ENCODE measurements around the gene FOXF2.
"Not testable (repeated sequence)": the region's sequence is repeated elsewhere in the genome, so short reads cannot be mapped to it uniquely, and the experiment has no call there.

FOXF2 gene

GRCh38 chr6:1363298-1363697, 26.1 kb upstream of the FOXF2 start:
- no peaks in the 10 kb centered on the region for H3K4me1 ChIP-seq (ENCODE audit: control insufficient read depth, insufficient read depth, low read length, unreplicated experiment)
- H3K27ac ChIP-seq (ENCODE audit: low read depth, low read length): no peak overlapping the region
- no peaks in the 10 kb centered on the region for H3K79me2 ChIP-seq (ENCODE audit: control insufficient read depth, insufficient read depth, low read length, unreplicated experiment)
- H3K27me3 ChIP-seq (ENCODE audit: insufficient read depth, low read length): peaks cover 20% of the 10 kb centered on the region; the same call in 1 of the 2 replicates
- no peak overlapping the region for H3K4me3 ChIP-seq (ENCODE audit: low read depth, low read length)
- no peaks in the 10 kb centered on the region for H3K36me3 ChIP-seq (ENCODE audit: insufficient read depth, low read length)
- no peak overlapping the region for H2AFZ ChIP-seq (ENCODE audit: low read length, unreplicated experiment)

GRCh38 chr6:1363729-1364572, 25.4 kb upstream of the FOXF2 start:
- no peak overlapping the region for H3K4me3 ChIP-seq (ENCODE audit: low read depth, low read length)
- H3K27me3 ChIP-seq (ENCODE audit: insufficient read depth, low read length): peaks cover 26% of the 10 kb centered on the region; the same call in 1 of the 2 replicates
- H3K36me3 ChIP-seq (ENCODE audit: insufficient read depth, low read length): no peaks in the 10 kb centered on the region
- H3K4me1 ChIP-seq (ENCODE audit: control insufficient read depth, insufficient read depth, low read length, unreplicated experiment): no peaks in the 10 kb centered on the region
- H3K27ac ChIP-seq (ENCODE audit: low read depth, low read length): no peak overlapping the region
- no peak overlapping the region for H2AFZ ChIP-seq (ENCODE audit: low read length, unreplicated experiment)
- H3K79me2 ChIP-seq (ENCODE audit: control insufficient read depth, insufficient read depth, low read length, unreplicated experiment): no peaks in the 10 kb centered on the region

GRCh38 chr6:1364791-1365190, 24.6 kb upstream of the FOXF2 start:
- Histone ChIP-seq H3K27ac (ENCODE audit: low read depth, low read length) (no peak overlapping the region), H3K79me2 (ENCODE audit: control insufficient read depth, insufficient read depth, low read length, unreplicated experiment) (no peaks in the 10 kb centered on the region), H2AFZ (ENCODE audit: low read length, unreplicated experiment) (no peak overlapping the region), H3K27me3 (ENCODE audit: insufficient read depth, low read length) (peaks cover 35% of the 10 kb centered on the region; the same call in 1 of the 2 replicates), H3K4me1 (ENCODE audit: control insufficient read depth, insufficient read depth, low read length, unreplicated experiment) (no peaks in the 10 kb centered on the region), H3K36me3 (ENCODE audit: insufficient read depth, low read length) (no peaks in the 10 kb centered on the region), H3K4me3 (ENCODE audit: low read depth, low read length) (no peak overlapping the region)

GRCh38 chr6:1365686-1366085, 23.7 kb upstream of the FOXF2 start:
- Histone ChIP-seq H3K79me2 (ENCODE audit: control insufficient read depth, insufficient read depth, low read length, unreplicated experiment) (no peaks in the 10 kb centered on the region), H3K27me3 (ENCODE audit: insufficient read depth, low read length) (peaks cover 42% of the 10 kb centered on the region; the same call in 1 of the 2 replicates), H2AFZ (ENCODE audit: low read length, unreplicated experiment) (no peak overlapping the region), H3K36me3 (ENCODE audit: insufficient read depth, low read length) (no peaks in the 10 kb centered on the region), H3K4me3 (ENCODE audit: low read depth, low read length) (no peak overlapping the region), H3K4me1 (ENCODE audit: control insufficient read depth, insufficient read depth, low read length, unreplicated experiment) (no peaks in the 10 kb centered on the region), H3K27ac (ENCODE audit: low read depth, low read length) (no peak overlapping the region)

GRCh38 chr6:1367771-1368170, 21.6 kb upstream of the FOXF2 start:
- H3K27me3 ChIP-seq (ENCODE audit: insufficient read depth, low read length): peaks cover 51% of the 10 kb centered on the region
- H3K79me2 ChIP-seq (ENCODE audit: control insufficient read depth, insufficient read depth, low read length, unreplicated experiment): no peaks in the 10 kb centered on the region
- H3K36me3 ChIP-seq (ENCODE audit: insufficient read depth, low read length): no peaks in the 10 kb centered on the region
- H3K4me3 ChIP-seq (ENCODE audit: low read depth, low read length): no peak overlapping the region
- H3K27ac ChIP-seq (ENCODE audit: low read depth, low read length): no peak overlapping the region
- H2AFZ ChIP-seq (ENCODE audit: low read length, unreplicated experiment): no peak overlapping the region
- no peaks in the 10 kb centered on the region for H3K4me1 ChIP-seq (ENCODE audit: control insufficient read depth, insufficient read depth, low read length, unreplicated experiment)

GRCh38 chr6:1368940-1369339, 20.4 kb upstream of the FOXF2 start:
- Histone ChIP-seq H3K27me3 (ENCODE audit: insufficient read depth, low read length) (peaks cover 61% of the 10 kb centered on the region), H3K36me3 (ENCODE audit: insufficient read depth, low read length) (no peaks in the 10 kb centered on the region), H3K79me2 (ENCODE audit: control insufficient read depth, insufficient read depth, low read length, unreplicated experiment) (no peaks in the 10 kb centered on the region), H3K4me1 (ENCODE audit: control insufficient read depth, insufficient read depth, low read length, unreplicated experiment) (no peaks in the 10 kb centered on the region), H3K27ac (ENCODE audit: low read depth, low read length) (no peak overlapping the region), H2AFZ (ENCODE audit: low read length, unreplicated experiment) (no peak overlapping the region), H3K4me3 (ENCODE audit: low read depth, low read length) (no peak overlapping the region)

GRCh38 chr6:1369695-1370094, 19.7 kb upstream of the FOXF2 start:
- not testable (repeated sequence) for H2AFZ ChIP-seq (ENCODE audit: low read length, unreplicated experiment); H3K36me3 ChIP-seq (ENCODE audit: insufficient read depth, low read length); H3K79me2 ChIP-seq (ENCODE audit: control insufficient read depth, insufficient read depth, low read length, unreplicated experiment); H3K27ac ChIP-seq (ENCODE audit: low read depth, low read length); H3K4me1 ChIP-seq (ENCODE audit: control insufficient read depth, insufficient read depth, low read length, unreplicated experiment); H3K4me3 ChIP-seq (ENCODE audit: low read depth, low read length)
- H3K27me3 ChIP-seq (ENCODE audit: insufficient read depth, low read length): peaks cover 68% of the 10 kb centered on the region

GRCh38 chr6:1371933-1372332, 17.4 kb upstream of the FOXF2 start:
- no peak overlapping the region for H3K4me3 ChIP-seq (ENCODE audit: low read depth, low read length)
- peaks cover 89% of the 10 kb centered on the region for H3K27me3 ChIP-seq (ENCODE audit: insufficient read depth, low read length)
- H3K79me2 ChIP-seq (ENCODE audit: control insufficient read depth, insufficient read depth, low read length, unreplicated experiment): no peaks in the 10 kb centered on the region
- H3K27ac ChIP-seq (ENCODE audit: low read depth, low read length): no peak overlapping the region
- no peaks in the 10 kb centered on the region for H3K4me1 ChIP-seq (ENCODE audit: control insufficient read depth, insufficient read depth, low read length, unreplicated experiment)
- no peak overlapping the region for H2AFZ ChIP-seq (ENCODE audit: low read length, unreplicated experiment)
- H3K36me3 ChIP-seq (ENCODE audit: insufficient read depth, low read length): no peaks in the 10 kb centered on the region

GRCh38 chr6:1372690-1373089, 16.7 kb upstream of the FOXF2 start:
- Histone ChIP-seq H3K36me3 (ENCODE audit: insufficient read depth, low read length) (no peaks in the 10 kb centered on the region), H2AFZ (ENCODE audit: low read length, unreplicated experiment) (no peak overlapping the region), H3K4me3 (ENCODE audit: low read depth, low read length) (no peak overlapping the region), H3K4me1 (ENCODE audit: control insufficient read depth, insufficient read depth, low read length, unreplicated experiment) (no peaks in the 10 kb centered on the region), H3K79me2 (ENCODE audit: control insufficient read depth, insufficient read depth, low read length, unreplicated experiment) (no peaks in the 10 kb centered on the region), H3K27ac (ENCODE audit: low read depth, low read length) (no peak overlapping the region), H3K27me3 (ENCODE audit: insufficient read depth, low read length) (peaks cover 95% of the 10 kb centered on the region)

GRCh38 chr6:1376653-1377052, 12.7 kb upstream of the FOXF2 start:
- Histone ChIP-seq H3K4me3 (ENCODE audit: low read depth, low read length) (no peak overlapping the region), H3K27me3 (ENCODE audit: insufficient read depth, low read length) (peaks cover 95% of the 10 kb centered on the region), H3K4me1 (ENCODE audit: control insufficient read depth, insufficient read depth, low read length, unreplicated experiment) (no peaks in the 10 kb centered on the region), H3K79me2 (ENCODE audit: control insufficient read depth, insufficient read depth, low read length, unreplicated experiment) (no peaks in the 10 kb centered on the region), H3K27ac (ENCODE audit: low read depth, low read length) (no peak overlapping the region), H3K36me3 (ENCODE audit: insufficient read depth, low read length) (no peaks in the 10 kb centered on the region), H2AFZ (ENCODE audit: low read length, unreplicated experiment) (no peak overlapping the region)

GRCh38 chr6:1377526-1377925, 11.8 kb upstream of the FOXF2 start:
- Histone ChIP-seq H3K36me3 (ENCODE audit: insufficient read depth, low read length) (no peaks in the 10 kb centered on the region), H3K79me2 (ENCODE audit: control insufficient read depth, insufficient read depth, low read length, unreplicated experiment) (no peaks in the 10 kb centered on the region), H3K27me3 (ENCODE audit: insufficient read depth, low read length) (peaks cover 93% of the 10 kb centered on the region), H2AFZ (ENCODE audit: low read length, unreplicated experiment) (no peak overlapping the region), H3K4me3 (ENCODE audit: low read depth, low read length) (no peak overlapping the region), H3K27ac (ENCODE audit: low read depth, low read length) (no peak overlapping the region), H3K4me1 (ENCODE audit: control insufficient read depth, insufficient read depth, low read length, unreplicated experiment) (no peaks in the 10 kb centered on the region)
